A673 (cell line): ENCODE data around the gene MAGEB6.

ENCODE experiments used
- CTCF ChIP-seq: fragments of 300-800, 200-600 bp; sonication (generic); conservative IDR thresholded peaks from 2 replicates; pipeline ENCODE4 v1.5.1; 2017; ENCODE audit warnings: low read depth, mild to moderate bottlenecking, antibody characterized with exemption, low read length, moderate library complexity, mixed read lengths
- EZH2 ChIP-seq: fragments of 200-600 bp; sonication (generic); IDR thresholded peaks from 2 replicates; pipeline ENCODE4 v1.6.1; 2017; ENCODE audit warnings: borderline replicate concordance, low read depth, mild to moderate bottlenecking, mixed read lengths, antibody characterized with exemption, low read length; ENCODE audit not compliant: poor library complexity, severe bottlenecking

GRCh38 chrX:26160301-26160700, 31.9 kb upstream of the MAGEB6 start, which contains the start of gene MAGEB6B:
- TF ChIP-seq CTCF (no peak), EZH2 (no peak)
